Upper lobe of right lung (tissue), 1 donor: ENCODE data around the gene ZFP1. TPM values are rescaled to one million over a fixed set of nuclear protein-coding genes. Genes with fewer than 3 reads are reported as not detected.

Source experiments
- ATAC-seq: fragments of 200-7000 bp; cut with Tn5 transposase; one replicate; pipeline ENCODE4 v1.9.1; 2020; ENCODE audit warnings: mild to moderate bottlenecking, moderate library complexity
- DNase-seq: peaks from one replicate; pipeline ENCODE4 v3.0.0-alpha.2; 2020
- H3K27ac ChIP-seq: fragments of 200-600 bp; one replicate; pipeline ENCODE4 v1.8.0; 2022
- H3K27me3 ChIP-seq: fragments of 200-600 bp; one replicate; pipeline ENCODE4 v1.8.0; 2022; ENCODE audit warnings: mild to moderate bottlenecking
- H3K36me3 ChIP-seq: fragments of 200-600 bp; one replicate; pipeline ENCODE4 v1.8.0; 2022
- H3K4me1 ChIP-seq: fragments of 200-600 bp; one replicate; pipeline ENCODE4 v1.8.0; 2022
- H3K4me3 ChIP-seq: fragments of 200-600 bp; one replicate; pipeline ENCODE4 v1.8.0; 2022; ENCODE audit warnings: mild to moderate bottlenecking
- H3K9me3 ChIP-seq: fragments of 200-600 bp; one replicate; pipeline ENCODE4 v1.8.0; 2022
- CTCF ChIP-seq: fragments of 200-600 bp; IDR thresholded peaks from one replicate; pipeline ENCODE4 v1.8.0; 2022; ENCODE audit warnings: antibody characterized with exemption
- intact Hi-C: fragments of 100-400 bp; cut with DNase I; formaldehyde crosslinking; loops from one replicate; pipeline ENCODE4 v1.11.0; 2022
- total RNA-seq: library from RNA; stranded (reverse); fragmentation: NEBNext Ultra II Directional; extraction: Animal tissue kit (Norgen Biotek cat#: 25700); gene quantifications from one replicate; pipeline ENCODE4 v1.2.1, GENCODE V29; 2021
- donor health status: DM: no; HTN: yes; CAD: no; lungs with severe emphysema.

ZFP1 gene
- total RNA-seq, 1 donor from 2014 or later, result 9.8 TPM

- Histone ChIP-seq H3K4me3 (no peak overlapping the region), H3K27me3 (no peaks in the 10 kb centered on the region), H3K9me3 (no peaks in the 10 kb centered on the region), H3K36me3 (no peaks in the 10 kb centered on the region), H3K27ac (no peak overlapping the region), H3K4me1 (no peaks in the 10 kb centered on the region)
- ATAC-seq (no peak), DNase-seq (no peak)
- intact Hi-C loops, result no loop called here
- no peak for TF ChIP-seq CTCF
These were observed 10.1 kb upstream of the ZFP1 start for GRCh38 chr16:75138233-75138632.

- Histone ChIP-seq H3K4me1 (no peaks in the 10 kb centered on the region), H3K36me3 (no peaks in the 10 kb centered on the region), H3K27ac (no peak overlapping the region), H3K9me3 (no peaks in the 10 kb centered on the region), H3K27me3 (no peaks in the 10 kb centered on the region), H3K4me3 (no peak overlapping the region)
- no peak for DNase-seq
- ATAC-seq, result no peak
- intact Hi-C loops, result no loop called here
- no peak for TF ChIP-seq CTCF
These were observed 9.7 kb upstream of the ZFP1 start for GRCh38 chr16:75138636-75139035.

- no peak for ATAC-seq
- no peak for DNase-seq
These were observed 8.8 kb upstream of the ZFP1 start for GRCh38 chr16:75139498-75139897.

GRCh38 chr16:75143941-75144340 is 4.4 kb upstream of the ZFP1 start:
- no peak for TF ChIP-seq CTCF
- no peak for DNase-seq
- intact Hi-C loops, result no loop called here

More at GRCh38 chr16:75139498-75139897, 8.8 kb upstream of the ZFP1 start:
- no peaks in the 10 kb centered on the region for H3K27me3 ChIP-seq
- H3K4me3 ChIP-seq, result no peak overlapping the region
- intact Hi-C loops, result no loop called here
- no peak overlapping the region for H3K27ac ChIP-seq
- no peaks in the 10 kb centered on the region for H3K4me1 ChIP-seq
- no peaks in the 10 kb centered on the region for H3K36me3 ChIP-seq
- no peak for TF ChIP-seq CTCF
- no peaks in the 10 kb centered on the region for H3K9me3 ChIP-seq

GRCh38 chr16:75147968-75148310 is 385 bp upstream of the ZFP1 start:
- Histone ChIP-seq H3K9me3 (peaks cover 9% of the 10 kb centered on the region), H3K27me3 (no peaks in the 10 kb centered on the region), H3K27ac (peak overlapping the region; percentile 95), H3K4me1 (no peaks in the 10 kb centered on the region), H3K36me3 (no peaks in the 10 kb centered on the region), H3K4me3 (peak overlapping the region; percentile 98)
- no peak for ATAC-seq
- intact Hi-C loops, result no loop called here
- no peak for DNase-seq
- no peak for TF ChIP-seq CTCF

More at GRCh38 chr16:75143941-75144340, 4.4 kb upstream of the ZFP1 start:
- H3K9me3 ChIP-seq, result no peaks in the 10 kb centered on the region
- no peak overlapping the region for H3K27ac ChIP-seq
- no peaks in the 10 kb centered on the region for H3K27me3 ChIP-seq
- H3K36me3 ChIP-seq, result no peaks in the 10 kb centered on the region
- no peak for ATAC-seq
- H3K4me3 ChIP-seq, result no peak overlapping the region
- H3K4me1 ChIP-seq, result no peaks in the 10 kb centered on the region

GRCh38 chr16:75151798-75152197 is 3.5 kb downstream of the ZFP1 start:
- Histone ChIP-seq H3K4me1 (no peaks in the 10 kb centered on the region), H3K36me3 (peaks cover 7% of the 10 kb centered on the region), H3K27ac (no peak overlapping the region), H3K9me3 (peaks cover 9% of the 10 kb centered on the region), H3K27me3 (no peaks in the 10 kb centered on the region), H3K4me3 (no peak overlapping the region)
- intact Hi-C loops, result no loop called here
- DNase-seq (no peak), ATAC-seq (no peak)
- TF ChIP-seq CTCF, result no peak
